Lung (tissue), 12 donors: ENCODE data around the gene IGSF3. TPM values are rescaled to one million over a fixed set of nuclear protein-coding genes. Genes with fewer than 3 reads are reported as not detected.

Experiments
- ATAC-seq: fragments of 200-7000 bp; cut with Tn5 transposase; one replicate; pipeline ENCODE4 v1.9.1; 2020; ENCODE audit warnings: moderate number of reproducible peaks; ENCODE audit not compliant: insufficient read depth, low FRiP score
- DNase-seq, 3 donors: peaks; one replicate each; pipeline ENCODE4 v3.0.0-alpha.2; 2013 to 2017
- H3K27ac ChIP-seq, 2 donors: one replicate each; pipeline ENCODE4 v1.5.1; 2013; ENCODE audit warnings: mild to moderate bottlenecking in 2 of 2, moderate library complexity in 2 of 2, control low read depth in 1 of 2, inconsistent platforms in 1 of 2, low read depth in 1 of 2, low read length in 1 of 2
- H3K27me3 ChIP-seq, 3 donors: one replicate each; pipeline ENCODE4 v1.5.1; 2013; ENCODE audit warnings: low read length in 2 of 3; ENCODE audit not compliant: control insufficient read depth in 3 of 3, insufficient read depth in 3 of 3
- H3K36me3 ChIP-seq, 4 donors: one replicate each; pipeline ENCODE4 v1.5.1; 2013; ENCODE audit warnings: low read length in 4 of 4, mild to moderate bottlenecking in 1 of 4, moderate library complexity in 1 of 4; ENCODE audit not compliant: control insufficient read depth in 4 of 4, insufficient read depth in 4 of 4
- H3K4me1 ChIP-seq, 5 donors: one replicate each; pipeline ENCODE4 v1.5.1; 2013; ENCODE audit warnings: low read length in 5 of 5, mild to moderate bottlenecking in 2 of 5, moderate library complexity in 1 of 5; ENCODE audit not compliant: control insufficient read depth in 5 of 5, insufficient read depth in 5 of 5
- H3K4me3 ChIP-seq: one replicate; pipeline ENCODE4 v1.5.1; 2013; ENCODE audit warnings: mild to moderate bottlenecking, control low read depth, moderate library complexity
- H3K9ac ChIP-seq, 2 donors: one replicate each; pipeline ENCODE4 v1.5.1; 2013; ENCODE audit warnings: low read length in 2 of 2, control low read depth in 1 of 2; ENCODE audit not compliant: insufficient read depth in 1 of 2
- H3K9me3 ChIP-seq, 4 donors: one replicate each; pipeline ENCODE4 v1.5.1; 2013; ENCODE audit warnings: low read length in 3 of 4, mild to moderate bottlenecking in 1 of 4, moderate library complexity in 1 of 4; ENCODE audit not compliant: control insufficient read depth in 4 of 4, insufficient read depth in 3 of 4
- WGBS, 2 donors: extraction: QIAGEN DNeasy Blood & Tissue Kit; methylation state at CpG; one replicate each; pipeline ENCODE4 v1.1.7; 2013; 5-methylcytosine and 5-hydroxymethylcytosine counted together
- polyA plus RNA-seq, 2 donors: library from polyadenylated mRNA; stranded (reverse); fragments of 200-250 nt; gene quantifications; one replicate each; pipeline ENCODE4 v1.2.1, GENCODE V29; 2013
- total RNA-seq, 2 donors: library from RNA; depleted of rRNA in 1 of 2; stranded (reverse); fragments of >200 nt in 1 of 2; gene quantifications; one replicate each; pipeline ENCODE4 v1.2.1, GENCODE V29; 2014 to 2021
- TF ChIP-seq, protein P1 (sequence below): IDR thresholded peaks from 2 replicates; pipeline ENCODE4 v1.5.1; 2012; ENCODE audit warnings: mild to moderate bottlenecking; ENCODE audit errors: control extremely low read depth, extremely low read depth
- donor health status: control.
- donor health status: control.
- donor health status: Bipolar disorder and iron deficiency.
- donor health status: healthy.
- donor health status: DM: yes; HTN: yes; CAD: no.

The IGSF3 gene
- total and polyA plus RNA-seq, 4 donors = 6.3 to 48.5 (median 13.3) TPM

DNA sequence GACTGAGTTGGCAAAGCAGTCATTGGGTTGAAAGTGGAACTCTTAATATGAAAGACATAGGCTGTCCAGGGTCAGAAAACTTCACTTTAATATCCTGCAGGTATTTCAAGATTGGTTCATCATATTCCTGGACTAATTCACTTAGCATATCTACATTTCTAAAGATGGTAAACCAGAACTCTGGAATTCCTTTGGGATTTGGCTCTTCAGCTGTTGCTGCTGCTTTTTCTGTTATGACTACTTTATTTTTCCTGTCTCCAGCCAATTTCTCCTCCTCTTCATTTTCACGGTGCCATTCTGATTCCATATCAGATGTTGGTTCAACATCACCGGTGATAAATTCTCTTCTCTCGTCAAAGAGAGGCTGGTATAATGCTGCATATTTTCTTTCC is 134.1 kb downstream of the IGSF3 start:
- no peak overlapping the region for H3K27ac ChIP-seq
- no peak overlapping the region for H3K9ac ChIP-seq
- TF ChIP-seq, protein P1, sequence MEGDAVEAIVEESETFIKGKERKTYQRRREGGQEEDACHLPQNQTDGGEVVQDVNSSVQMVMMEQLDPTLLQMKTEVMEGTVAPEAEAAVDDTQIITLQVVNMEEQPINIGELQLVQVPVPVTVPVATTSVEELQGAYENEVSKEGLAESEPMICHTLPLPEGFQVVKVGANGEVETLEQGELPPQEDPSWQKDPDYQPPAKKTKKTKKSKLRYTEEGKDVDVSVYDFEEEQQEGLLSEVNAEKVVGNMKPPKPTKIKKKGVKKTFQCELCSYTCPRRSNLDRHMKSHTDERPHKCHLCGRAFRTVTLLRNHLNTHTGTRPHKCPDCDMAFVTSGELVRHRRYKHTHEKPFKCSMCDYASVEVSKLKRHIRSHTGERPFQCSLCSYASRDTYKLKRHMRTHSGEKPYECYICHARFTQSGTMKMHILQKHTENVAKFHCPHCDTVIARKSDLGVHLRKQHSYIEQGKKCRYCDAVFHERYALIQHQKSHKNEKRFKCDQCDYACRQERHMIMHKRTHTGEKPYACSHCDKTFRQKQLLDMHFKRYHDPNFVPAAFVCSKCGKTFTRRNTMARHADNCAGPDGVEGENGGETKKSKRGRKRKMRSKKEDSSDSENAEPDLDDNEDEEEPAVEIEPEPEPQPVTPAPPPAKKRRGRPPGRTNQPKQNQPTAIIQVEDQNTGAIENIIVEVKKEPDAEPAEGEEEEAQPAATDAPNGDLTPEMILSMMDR = no peak
- 95 to 97% methylated on average over 3 of the region's 3 CpGs for WGBS, 2 donors
- peaks cover 0 to 21% (median 5%) of the 10 kb centered on the region in 4 donors for H3K36me3 ChIP-seq
- peaks cover 0 to 3% (median 0%) of the 10 kb centered on the region in 5 donors for H3K4me1 ChIP-seq
- no peak overlapping the region for H3K4me3 ChIP-seq
- no peak for DNase-seq
- no peaks in the 10 kb centered on the region for H3K27me3 ChIP-seq
- no peak for ATAC-seq
- H3K9me3 ChIP-seq = peaks cover 0 to 2% (median 0%) of the 10 kb centered on the region in 4 donors

DNA sequence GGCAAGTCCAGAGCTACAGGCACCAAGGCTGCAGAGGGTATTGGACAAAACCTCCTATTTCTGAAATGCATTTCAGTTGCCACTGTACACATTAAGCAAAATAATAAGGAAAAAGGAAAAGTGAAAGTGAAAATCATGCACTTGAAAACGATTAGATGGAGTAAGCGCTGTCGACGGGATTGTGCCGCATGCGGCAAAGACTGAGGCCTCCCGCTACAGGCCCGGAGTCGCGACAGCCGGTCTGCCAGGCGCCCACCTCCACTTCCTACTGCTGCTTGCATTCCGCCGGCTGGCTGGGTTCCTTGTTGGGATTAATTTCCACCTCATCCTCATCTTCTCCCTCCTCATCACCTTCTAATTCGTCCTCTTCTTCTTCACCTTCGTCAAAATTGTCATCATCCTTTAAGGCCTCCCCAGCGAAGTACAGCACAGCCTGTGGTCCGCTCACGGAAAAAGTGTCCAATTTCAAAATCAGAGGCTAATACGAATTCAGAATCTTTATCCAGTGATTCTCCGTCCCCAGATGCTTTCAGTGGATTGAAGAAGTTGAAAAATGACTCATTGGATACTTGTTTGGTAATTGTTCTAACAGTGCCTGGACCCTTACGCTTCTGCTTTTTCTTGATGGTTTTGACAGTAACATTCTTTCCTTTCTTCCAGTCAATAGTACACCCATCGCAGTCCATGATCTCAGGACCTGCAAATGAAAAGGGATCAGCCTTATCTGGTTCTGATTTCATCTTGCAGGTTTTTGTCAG is 134.7 kb downstream of the IGSF3 start:
- peaks cover 0 to 2% (median 0%) of the 10 kb centered on the region in 4 donors for H3K9me3 ChIP-seq
- no peak overlapping the region for H3K27ac ChIP-seq
- ATAC-seq (no peak), DNase-seq (no peak)
- 92 to 93% methylated on average over 23 of the region's 23 CpGs for WGBS, 2 donors
- H3K9ac ChIP-seq = no peak overlapping the region
- H3K36me3 ChIP-seq = peaks cover 0 to 21% (median 5%) of the 10 kb centered on the region in 4 donors
- no peaks in the 10 kb centered on the region for H3K27me3 ChIP-seq
- no peak overlapping the region for H3K4me3 ChIP-seq
- H3K4me1 ChIP-seq = peaks cover 0 to 3% (median 0%) of the 10 kb centered on the region in 5 donors
- TF ChIP-seq, protein P1 = no peak

DNA sequence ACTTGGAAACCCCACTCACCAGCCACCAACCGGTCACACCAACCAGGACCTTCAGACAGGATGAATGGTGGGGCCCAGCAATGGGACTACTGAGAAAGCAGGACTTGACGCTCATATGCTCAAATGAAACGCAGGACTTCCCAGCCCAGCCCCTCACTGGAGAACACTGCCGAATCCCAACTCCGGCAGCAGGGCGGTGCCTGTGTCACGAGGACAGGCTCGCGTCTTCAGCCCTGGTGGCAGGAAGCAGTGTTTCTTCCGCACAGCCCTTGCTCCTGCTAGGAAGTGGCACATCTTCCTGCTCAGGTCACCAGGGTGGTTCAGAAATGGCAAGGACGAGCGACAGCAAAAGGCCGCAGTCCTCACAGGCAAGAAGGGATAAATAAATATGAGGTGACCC is 135.6 kb downstream of the IGSF3 start:
- Histone ChIP-seq H3K9ac (no peak overlapping the region), H3K4me3 (no peak overlapping the region), H3K27me3 (no peaks in the 10 kb centered on the region), H3K27ac (no peak overlapping the region), H3K36me3 (peaks cover 0 to 17% (median 5%) of the 10 kb centered on the region in 4 donors), H3K4me1 (peaks cover 0 to 1% (median 0%) of the 10 kb centered on the region in 5 donors), H3K9me3 (peaks cover 0 to 2% (median 0%) of the 10 kb centered on the region in 4 donors)
- TF ChIP-seq, protein P1 = no peak
- ATAC-seq = no peak
- 91 to 95% methylated on average over 13 of the region's 13 CpGs for WGBS, 2 donors
- DNase-seq = no peak
